ENCODE measurements around the gene CYP24A1. TPM values are rescaled to one million over a fixed set of nuclear protein-coding genes. Genes with fewer than 3 reads are reported as not detected.

The CYP24A1 gene
- total and polyA plus RNA-seq, 2 donors (not counting 1 experiment from before 2014, with no cell fraction given) = not detected

- DNase-seq (no peak), ATAC-seq (ENCODE audit: low read depth) (no peak)
- Histone ChIP-seq H3K9me3 (ENCODE audit: control extremely low read depth in 1 of 3, control insufficient read depth in 2 of 3, insufficient read depth in 1 of 3, low read length in 2 of 3) (no peaks in the 10 kb centered on the region), H4K20me1 (ENCODE audit: control insufficient read depth, insufficient read depth, low read length, poor library complexity, severe bottlenecking) (no peaks in the 10 kb centered on the region), H3K4me2 (replicated peaks; ENCODE audit: low read depth, low read length, poor library complexity, severe bottlenecking) (no peak overlapping the region), H2AFZ (ENCODE audit: insufficient read depth, low read depth, low read length, poor library complexity, severe bottlenecking) (no peak overlapping the region), H3K9ac (ENCODE audit: low read length) (no peak overlapping the region), H3K4me3 (ENCODE audit: control extremely low read depth in 1 of 5, extremely low read depth in 1 of 5, insufficient read depth in 1 of 5, low read depth in 2 of 5, low read length in 4 of 5) (no peak overlapping the region), H3K36me3 (replicated peaks in 1 of 2; ENCODE audit: control extremely low read depth in 1 of 2, control insufficient read depth in 1 of 2, extremely low read depth in 1 of 2, insufficient read depth in 2 of 2, low read length in 1 of 2) (no peaks in the 10 kb centered on the region), H3K79me2 (ENCODE audit: control insufficient read depth, insufficient read depth, low read length) (no peaks in the 10 kb centered on the region), H3K4me1 (ENCODE audit: control insufficient read depth in 2 of 2, insufficient read depth in 2 of 2, low read length in 2 of 2) (no peaks in the 10 kb centered on the region), H3K27me3 (replicated peaks in 1 of 4; ENCODE audit: control extremely low read depth in 1 of 4, control insufficient read depth in 3 of 4, insufficient read depth in 4 of 4, low read length in 3 of 4) (peaks cover 0 to 16% (median under 1%) of the 10 kb centered on the region in 4 experiments), H3K27ac (ENCODE audit: low read length in 2 of 2) (no peak overlapping the region)
- POLR2A ChIA-PET = no interaction called here
- Mint-ChIP-seq H3K4me1 (no peaks in the 10 kb centered on the region), H3K27ac (no peak overlapping the region), H3K9me3 (ENCODE audit: insufficient read depth) (no peaks in the 10 kb centered on the region), H3K27me3 (peaks cover 20% of the 10 kb centered on the region), H3K4me3 (no peak overlapping the region)
- TF ChIP-seq EZH2 (IDR thresholded peaks at IDR 0.05; ENCODE audit: borderline replicate concordance, insufficient read depth, low read depth, low read length, poor library complexity, severe bottlenecking) (no peak), CTCF (IDR thresholded peaks at IDR 0.05) (no peak)
- 80% methylated on average over 3 of the region's 7 CpGs for WGBS (ENCODE audit: insufficient coverage)
- CTCF ChIA-PET = no interaction called here
- intact Hi-C loops (cut with micrococcal nuclease) = no loop called here
Measured at GRCh38 chr20:54160065-54161007, 13.4 kb downstream of the CYP24A1 start.

DNA sequence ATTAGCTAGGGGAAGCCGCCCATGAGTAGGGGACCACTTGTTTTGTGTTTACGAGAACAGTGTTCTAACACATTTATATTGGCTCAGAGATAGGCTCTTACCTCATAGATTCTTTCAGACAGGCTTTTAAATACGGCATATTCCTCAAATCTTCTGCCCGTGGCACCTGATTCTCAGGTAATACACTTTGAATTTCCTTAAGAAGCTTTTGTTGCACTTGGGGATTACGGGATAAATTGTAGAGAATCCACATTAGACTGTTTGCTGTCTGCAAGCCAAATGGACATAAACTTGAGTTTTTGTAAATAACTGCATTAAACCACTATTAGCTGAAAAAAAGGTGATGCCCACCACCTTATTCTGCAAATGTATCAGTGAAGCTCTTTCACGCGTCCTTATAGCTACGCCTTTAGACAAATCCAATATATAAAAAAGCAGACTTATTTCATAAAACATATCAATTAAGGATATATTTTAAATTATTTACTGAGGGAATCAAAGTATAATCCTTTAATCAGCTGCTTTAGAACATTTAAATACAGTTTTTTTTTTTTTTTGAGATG is 14.8 kb downstream of the CYP24A1 start:
- H3K4me3 ChIP-seq (ENCODE audit: control extremely low read depth in 1 of 5, extremely low read depth in 1 of 5, insufficient read depth in 1 of 5, low read depth in 2 of 5, low read length in 4 of 5) = no peak overlapping the region
- ChIA-PET POLR2A (interaction anchor here (0.6 kb wide), 1 partner anchor 77 kb away, joined by 3 read pairs; no protein-coding TSS in a partner anchor), CTCF (no interaction called here)
- no peaks in the 10 kb centered on the region for H4K20me1 ChIP-seq (ENCODE audit: control insufficient read depth, insufficient read depth, low read length, poor library complexity, severe bottlenecking)
- no peaks in the 10 kb centered on the region for H3K4me1 ChIP-seq (ENCODE audit: control insufficient read depth in 2 of 2, insufficient read depth in 2 of 2, low read length in 2 of 2)
- no peak overlapping the region for H3K27ac ChIP-seq (ENCODE audit: low read length in 2 of 2)
- H3K36me3 ChIP-seq (replicated peaks in 1 of 2; ENCODE audit: control extremely low read depth in 1 of 2, control insufficient read depth in 1 of 2, extremely low read depth in 1 of 2, insufficient read depth in 2 of 2, low read length in 1 of 2) = no peaks in the 10 kb centered on the region
- no peak overlapping the region for H3K27ac Mint-ChIP-seq
- H3K9ac ChIP-seq (ENCODE audit: low read length) = no peak overlapping the region
- H3K9me3 ChIP-seq (ENCODE audit: control extremely low read depth in 1 of 3, control insufficient read depth in 2 of 3, insufficient read depth in 1 of 3, low read length in 2 of 3) = no peaks in the 10 kb centered on the region
- H3K27me3 ChIP-seq (replicated peaks in 1 of 4; ENCODE audit: control extremely low read depth in 1 of 4, control insufficient read depth in 3 of 4, insufficient read depth in 4 of 4, low read length in 3 of 4) = peaks cover 0 to 12% (median 0%) of the 10 kb centered on the region in 4 experiments
- H3K4me2 ChIP-seq (replicated peaks; ENCODE audit: low read depth, low read length, poor library complexity, severe bottlenecking) = no peak overlapping the region
- H3K79me2 ChIP-seq (ENCODE audit: control insufficient read depth, insufficient read depth, low read length) = no peaks in the 10 kb centered on the region
- no peak for ATAC-seq (ENCODE audit: low read depth)
- H3K9me3 Mint-ChIP-seq (ENCODE audit: insufficient read depth) = no peaks in the 10 kb centered on the region
- H3K4me1 Mint-ChIP-seq = no peaks in the 10 kb centered on the region
- intact Hi-C loops (cut with micrococcal nuclease) = no loop called here
- peaks cover 20% of the 10 kb centered on the region for H3K27me3 Mint-ChIP-seq
- H2AFZ ChIP-seq (ENCODE audit: insufficient read depth, low read depth, low read length, poor library complexity, severe bottlenecking) = no peak overlapping the region
- 93% methylated on average over 3 of the region's 8 CpGs for WGBS (ENCODE audit: insufficient coverage)
- H3K4me3 Mint-ChIP-seq = no peak overlapping the region
- TF ChIP-seq EZH2 (IDR thresholded peaks at IDR 0.05; ENCODE audit: borderline replicate concordance, insufficient read depth, low read depth, low read length, poor library complexity, severe bottlenecking) (no peak), CTCF (IDR thresholded peaks at IDR 0.05) (no peak)
- DNase-seq = no peak

Measured in B cell (primary cell).